HG03159 (cell line): ENCODE results near the gene KEL.
A peak's percentile ranks its signal among the peaks of the same experiment; 100 is the strongest.
"Not testable (repeated sequence)": the region's sequence is repeated elsewhere in the genome, so short reads cannot be mapped to it uniquely, and the experiment has no call there.

Source experiments
- ATAC-seq: cut with Tn5 transposase; IDR thresholded peaks from one replicate; pipeline ENCODE4 v1.9.1; 2021; ENCODE audit warnings: mild to moderate bottlenecking, moderate library complexity; ENCODE audit not compliant: unreplicated experiment

The KEL gene

GRCh38 chr7:142961973-142962926, at the start of gene KEL:
KEL (minus strand) TSS chr7:142962363; CDS start chr7:142962206, 157 bp downstream.
- ATAC-seq, result no peak

GRCh38 chr7:143008007-143008901, 46.1 kb upstream of the KEL start:
- ATAC-seq, result peak; percentile 80

- ATAC-seq, result no peak
Observed at GRCh38 chr7:143005632-143006260, 43.6 kb upstream of the KEL start.

- ATAC-seq, result peak; percentile 71
Observed at GRCh38 chr7:143003393-143004051, 41.4 kb upstream of the KEL start.

GRCh38 chr7:143002898-143003297, 40.7 kb upstream of the KEL start:
- no peak for ATAC-seq

GRCh38 chr7:143002106-143002505, 39.9 kb upstream of the KEL start:
- ATAC-seq, result no peak

GRCh38 chr7:143000648-143001047, 38.5 kb upstream of the KEL start:
- no peak for ATAC-seq

GRCh38 chr7:142999793-143000192, 37.6 kb upstream of the KEL start:
- no peak for ATAC-seq

- ATAC-seq, result no peak
Observed at GRCh38 chr7:142998966-142999365, 36.8 kb upstream of the KEL start.

- ATAC-seq, result no peak
Observed at GRCh38 chr7:142997456-142997989, 35.4 kb upstream of the KEL start.

GRCh38 chr7:142992427-142992826, 30.3 kb upstream of the KEL start:
- ATAC-seq, result no peak

GRCh38 chr7:142984297-142984696, 22.1 kb upstream of the KEL start:
- ATAC-seq, result no peak

GRCh38 chr7:142983825-142984224, 21.7 kb upstream of the KEL start:
- no peak for ATAC-seq

GRCh38 chr7:142978402-142978801, 16.2 kb upstream of the KEL start:
- ATAC-seq, result not testable (repeated sequence)

GRCh38 chr7:142974626-142975025, 12.5 kb upstream of the KEL start:
- no peak for ATAC-seq

GRCh38 chr7:142969183-142969582, 7.0 kb upstream of the KEL start:
- ATAC-seq, result no peak

GRCh38 chr7:142968229-142968628, 6.1 kb upstream of the KEL start:
- no peak for ATAC-seq

GRCh38 chr7:142964502-142965246, 2.5 kb upstream of the KEL start:
- peak; percentile 54 for ATAC-seq

GRCh38 chr7:142963993-142964392, 1.8 kb upstream of the KEL start:
- no peak for ATAC-seq

GRCh38 chr7:142962991-142963390, 828 bp upstream of the KEL start:
- no peak for ATAC-seq
